ENCODE measurements around the gene SMAD2. TPM values are rescaled to one million over a fixed set of nuclear protein-coding genes. Genes with fewer than 3 reads are reported as not detected.

SMAD2 gene
- total and polyA plus RNA-seq, 4 donors, result 11.8 to 31.3 (median 22.8) TPM

GRCh38 chr18:47858607-47859006 is 71.9 kb downstream of the SMAD2 start:
- H3K4me3 ChIP-seq (ENCODE audit: low read depth in 1 of 3, low read length in 3 of 3), result no peak overlapping the region
- H3K4me1 ChIP-seq (ENCODE audit: control insufficient read depth in 4 of 4, insufficient read depth in 4 of 4, low read length in 3 of 4), result no peaks in the 10 kb centered on the region
- H3K27me3 ChIP-seq (ENCODE audit: control insufficient read depth in 4 of 4, insufficient read depth in 4 of 4, low read length in 3 of 4), result no peaks in the 10 kb centered on the region
- H3K36me3 ChIP-seq (ENCODE audit: control insufficient read depth in 4 of 4, insufficient read depth in 3 of 4, low read depth in 1 of 4, low read length in 3 of 4), result peaks cover 0 to 21% (median 18%) of the 10 kb centered on the region in 4 donors
- H3K9ac ChIP-seq (ENCODE audit: low read depth in 1 of 2, low read length in 2 of 2), result no peak overlapping the region
- TF ChIP-seq CTCF (IDR thresholded peaks at IDR 0.05; ENCODE audit: low read depth, low read length, missing input control), result no peak
- no peak for DNase-seq (ENCODE audit: low spot score)
- no peak overlapping the region for H3K27ac ChIP-seq (ENCODE audit: low read depth in 1 of 2, low read length in 2 of 2)
- H3K9me3 ChIP-seq (ENCODE audit: control insufficient read depth in 4 of 4, low read length in 3 of 4), result peaks cover 5 to 35% (median 10%) of the 10 kb centered on the region in 4 donors
- WGBS, result 41% methylated on average over 3 of the region's 3 CpGs

- no peaks in the 10 kb centered on the region for H3K27me3 ChIP-seq (ENCODE audit: control insufficient read depth in 4 of 4, insufficient read depth in 4 of 4, low read length in 3 of 4)
- H3K27ac ChIP-seq (ENCODE audit: low read depth in 1 of 2, low read length in 2 of 2), result no peak overlapping the region
- peaks cover 0 to 21% (median 16%) of the 10 kb centered on the region in 4 donors for H3K36me3 ChIP-seq (ENCODE audit: control insufficient read depth in 4 of 4, insufficient read depth in 3 of 4, low read depth in 1 of 4, low read length in 3 of 4)
- H3K9ac ChIP-seq (ENCODE audit: low read depth in 1 of 2, low read length in 2 of 2), result no peak overlapping the region
- H3K9me3 ChIP-seq (ENCODE audit: control insufficient read depth in 4 of 4, low read length in 3 of 4), result no peaks in the 10 kb centered on the region
- no peak for DNase-seq (ENCODE audit: low spot score)
- H3K4me3 ChIP-seq (ENCODE audit: low read depth in 1 of 3, low read length in 3 of 3), result no peak overlapping the region
- H3K4me1 ChIP-seq (ENCODE audit: control insufficient read depth in 4 of 4, insufficient read depth in 4 of 4, low read length in 3 of 4), result no peaks in the 10 kb centered on the region
- TF ChIP-seq ATF3 (IDR thresholded peaks at IDR 0.05), result no peak
- TF ChIP-seq MAX (IDR thresholded peaks at IDR 0.05), result no peak
- no peak for TF ChIP-seq FOXA1 (IDR thresholded peaks at IDR 0.05)
- TF ChIP-seq CTCF (IDR thresholded peaks at IDR 0.05; ENCODE audit: low read depth, low read length, missing input control), result no peak
- no peak for TF ChIP-seq RXRA (IDR thresholded peaks at IDR 0.05)
- TF ChIP-seq NR2F2 (IDR thresholded peaks at IDR 0.05), result no peak
- TF ChIP-seq REST (IDR thresholded peaks at IDR 0.05), result no peak
- no peak for TF ChIP-seq HNF4G (IDR thresholded peaks at IDR 0.05)
- TF ChIP-seq GABPA (IDR thresholded peaks at IDR 0.05 in 1 of 2, conservative IDR thresholded peaks at IDR 0.05 in 1 of 2), result no peak
- TF ChIP-seq SP1 (IDR thresholded peaks at IDR 0.05), result no peak
Measured at GRCh38 chr18:47847635-47848034, 82.8 kb downstream of the SMAD2 start.

All from liver (tissue), 9 donors.